Bronchial epithelial cell (primary cell): ENCODE measurements around the gene FGFBP2. TPM values are rescaled to one million over a fixed set of nuclear protein-coding genes. Genes with fewer than 3 reads are reported as not detected.

Experiments used
- DNase-seq: peaks from one replicate; pipeline ENCODE4 v3.0.0-alpha.2; 2010; ENCODE audit warnings: low read depth
- FAIRE-seq: peaks from 2 replicates; lab custom pipeline; 2011; peaks lifted over from hg19 to GRCh38; lab: Jason Lieb, UNC
- H3K27me3 ChIP-seq: 2 replicates; pipeline ENCODE4 v1.5.1; 2011; ENCODE audit warnings: low read length; ENCODE audit not compliant: control insufficient read depth, insufficient read depth
- H3K36me3 ChIP-seq: 2 replicates; pipeline ENCODE4 v1.5.1; 2011; ENCODE audit warnings: low read length; ENCODE audit not compliant: control insufficient read depth, insufficient read depth
- H3K4me3 ChIP-seq: 2 replicates; pipeline ENCODE4 v1.5.1; 2011; ENCODE audit warnings: mild to moderate bottlenecking, low read depth, low read length, control low read depth
- total RNA-seq: library from RNA; depleted of rRNA; stranded (reverse); fragments of >200 nt; gene quantifications from 2 replicates; pipeline ENCODE4 v1.2.1, GENCODE V29; 2014
- TF ChIP-seq, protein P1 (sequence below): IDR thresholded peaks from 2 replicates; pipeline ENCODE4 v1.5.1; 2011; ENCODE audit warnings: mild to moderate bottlenecking, moderate library complexity, low read length, control low read depth, inconsistent platforms; ENCODE audit not compliant: insufficient read depth, severe bottlenecking

Gene FGFBP2
- total RNA-seq, 1 donor from 2014 or later: not detected

DNA sequence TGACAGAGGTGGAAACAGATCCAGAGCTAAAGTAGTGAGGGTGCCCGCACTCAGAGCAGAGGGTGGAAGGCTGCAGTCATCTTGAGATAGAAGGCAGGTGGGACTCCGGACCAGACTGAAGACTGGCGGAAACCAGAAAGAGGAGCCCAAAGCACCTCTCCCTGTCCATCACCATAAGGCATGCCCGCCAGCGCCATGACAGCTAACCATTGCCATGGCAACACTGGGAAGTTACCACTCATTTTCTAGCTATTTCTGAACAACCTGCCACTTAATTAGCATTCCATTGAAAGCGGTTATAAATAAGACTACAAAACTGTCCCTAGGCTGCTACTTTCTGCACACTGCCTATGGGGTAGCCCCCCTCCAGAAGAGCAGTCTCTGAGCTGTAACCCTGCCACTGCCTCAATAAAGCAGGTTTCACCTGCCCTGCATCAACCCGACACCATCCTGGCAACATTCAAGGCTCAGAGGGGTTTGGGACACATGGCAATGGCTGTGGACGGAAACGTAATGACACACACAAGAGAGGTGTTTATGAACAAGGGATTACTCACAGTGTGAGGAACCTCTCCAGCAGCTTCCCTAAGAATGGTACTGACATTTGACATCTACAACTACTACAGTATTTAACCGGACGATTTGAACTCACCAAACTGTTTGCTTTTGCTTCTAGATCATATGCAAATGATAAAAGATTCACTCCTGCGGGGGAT lies 27.8 kb upstream of the FGFBP2 start:
- H3K27me3 ChIP-seq: peaks cover 2% of the 10 kb centered on the region
- no peaks in the 10 kb centered on the region for H3K36me3 ChIP-seq
- FAIRE-seq (no peak), DNase-seq (peak; percentile 9)
- TF ChIP-seq, protein P1, sequence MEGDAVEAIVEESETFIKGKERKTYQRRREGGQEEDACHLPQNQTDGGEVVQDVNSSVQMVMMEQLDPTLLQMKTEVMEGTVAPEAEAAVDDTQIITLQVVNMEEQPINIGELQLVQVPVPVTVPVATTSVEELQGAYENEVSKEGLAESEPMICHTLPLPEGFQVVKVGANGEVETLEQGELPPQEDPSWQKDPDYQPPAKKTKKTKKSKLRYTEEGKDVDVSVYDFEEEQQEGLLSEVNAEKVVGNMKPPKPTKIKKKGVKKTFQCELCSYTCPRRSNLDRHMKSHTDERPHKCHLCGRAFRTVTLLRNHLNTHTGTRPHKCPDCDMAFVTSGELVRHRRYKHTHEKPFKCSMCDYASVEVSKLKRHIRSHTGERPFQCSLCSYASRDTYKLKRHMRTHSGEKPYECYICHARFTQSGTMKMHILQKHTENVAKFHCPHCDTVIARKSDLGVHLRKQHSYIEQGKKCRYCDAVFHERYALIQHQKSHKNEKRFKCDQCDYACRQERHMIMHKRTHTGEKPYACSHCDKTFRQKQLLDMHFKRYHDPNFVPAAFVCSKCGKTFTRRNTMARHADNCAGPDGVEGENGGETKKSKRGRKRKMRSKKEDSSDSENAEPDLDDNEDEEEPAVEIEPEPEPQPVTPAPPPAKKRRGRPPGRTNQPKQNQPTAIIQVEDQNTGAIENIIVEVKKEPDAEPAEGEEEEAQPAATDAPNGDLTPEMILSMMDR: no peak
- H3K4me3 ChIP-seq: no peak overlapping the region

DNA sequence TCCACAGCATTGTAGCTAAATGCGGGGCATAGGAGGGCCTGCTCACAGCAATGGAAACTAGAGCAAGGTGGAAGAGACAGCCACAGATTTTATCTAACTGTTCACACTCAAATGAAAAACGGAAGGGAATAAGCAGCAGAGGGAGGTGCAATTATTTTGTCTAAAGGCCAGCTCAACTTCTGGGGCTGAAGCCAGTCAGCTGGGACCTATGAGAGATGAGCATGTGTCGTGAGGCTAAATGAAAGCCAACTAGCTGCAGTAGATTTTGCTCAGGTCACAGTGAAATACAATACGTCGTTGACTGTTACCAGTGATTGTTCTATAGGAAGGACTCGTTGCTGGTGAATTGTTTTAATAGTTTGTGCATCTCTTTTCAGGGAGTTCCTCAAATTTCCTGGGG lies 26.4 kb upstream of the FGFBP2 start:
- DNase-seq (no peak), FAIRE-seq (no peak)
- H3K36me3 ChIP-seq: no peaks in the 10 kb centered on the region
- no peak overlapping the region for H3K4me3 ChIP-seq
- peaks cover 2% of the 10 kb centered on the region for H3K27me3 ChIP-seq
- TF ChIP-seq, protein P1: no peak

DNA sequence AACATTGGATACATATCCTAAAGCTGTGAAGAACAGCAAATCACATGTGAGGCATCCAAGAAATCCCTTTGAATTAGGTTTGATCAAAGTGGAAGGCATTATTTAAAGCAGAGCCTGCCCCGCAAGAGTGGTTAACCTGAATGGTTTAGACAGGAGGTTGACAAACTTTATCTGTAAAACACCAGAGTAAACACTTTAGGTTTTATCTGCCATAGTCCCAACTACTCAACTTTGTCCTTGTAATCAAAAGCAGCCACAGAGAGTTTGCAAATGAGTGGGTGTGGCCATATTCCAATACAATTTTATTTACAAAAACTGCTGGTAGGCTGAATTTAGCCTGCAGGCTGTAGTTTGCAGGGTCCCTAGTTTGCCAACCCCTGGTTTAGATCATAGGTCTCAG lies 25.2 kb upstream of the FGFBP2 start:
- no peak overlapping the region for H3K4me3 ChIP-seq
- DNase-seq (no peak), FAIRE-seq (no peak)
- H3K27me3 ChIP-seq: peaks cover under 1% of the 10 kb centered on the region
- H3K36me3 ChIP-seq: no peaks in the 10 kb centered on the region
- TF ChIP-seq, protein P1: no peak

DNA sequence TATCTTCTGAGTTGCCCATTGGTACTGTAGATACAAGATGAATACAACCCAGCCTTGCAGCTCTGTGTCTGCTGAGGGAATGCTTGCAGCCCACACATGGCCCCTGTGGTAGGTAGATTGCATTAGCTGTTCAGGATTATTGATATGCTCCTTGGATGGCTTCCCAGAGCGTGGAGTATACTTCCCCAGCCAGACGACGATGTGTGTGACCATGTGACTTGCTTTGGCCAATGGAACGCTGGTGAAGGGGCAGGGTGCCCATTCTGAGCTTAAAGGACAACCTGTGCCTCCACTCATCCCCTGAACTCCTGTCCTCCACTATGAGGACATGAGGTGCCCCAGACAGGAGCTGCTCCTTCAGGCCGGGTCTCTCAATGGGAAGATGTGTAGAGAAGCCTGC lies 23.9 kb upstream of the FGFBP2 start:
- DNase-seq (no peak), FAIRE-seq (no peak)
- TF ChIP-seq, protein P1: no peak
- Histone ChIP-seq H3K4me3 (no peak overlapping the region), H3K36me3 (no peaks in the 10 kb centered on the region), H3K27me3 (peaks cover under 1% of the 10 kb centered on the region)

DNA sequence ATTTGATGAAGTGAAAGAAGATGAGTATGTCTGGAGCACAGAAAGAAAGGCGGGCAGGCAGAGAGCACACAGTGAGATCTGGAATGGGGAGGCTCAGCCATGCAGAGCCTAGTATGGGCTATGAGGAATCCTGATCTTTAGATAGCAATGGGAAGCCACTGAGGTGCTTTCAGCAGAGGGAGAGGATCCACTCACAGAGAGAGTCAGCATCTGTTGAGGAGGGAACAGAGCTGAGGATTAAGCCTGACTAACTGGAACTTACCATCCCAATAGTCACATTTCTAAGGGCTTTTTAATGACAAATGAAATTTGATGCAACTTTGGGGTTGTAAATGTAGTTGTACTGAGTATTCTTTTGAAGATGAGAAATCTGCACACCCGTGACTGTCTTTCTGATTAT lies 20.6 kb upstream of the FGFBP2 start:
- no peak for DNase-seq
- no peaks in the 10 kb centered on the region for H3K36me3 ChIP-seq
- no peak for FAIRE-seq
- no peak overlapping the region for H3K4me3 ChIP-seq
- TF ChIP-seq, protein P1: no peak
- H3K27me3 ChIP-seq: peaks cover 2% of the 10 kb centered on the region
